Measurements from ENCODE around the gene CTNNBL1.

CTNNBL1 gene

GRCh38 chr20:37902504-37903313, 208.9 kb downstream of the CTNNBL1 start, which contains the start of gene VSTM2L:
Gene VSTM2L (plus strand): TSS chr20:37903127. CDS start chr20:37903351, 224 bp downstream.
- Histone ChIP-seq H2BK5ac (ENCODE audit: low read depth, low read length, poor library complexity) (no peak within 1 kb of the TSS), H2AK5ac (ENCODE audit: low read length) (no peak within 1 kb of the TSS), H3K79me2 (ENCODE audit: control insufficient read depth, insufficient read depth, low read length, poor library complexity) (no peaks in the 10 kb centered on the region), H3K23ac (ENCODE audit: low read length) (no peak within 1 kb of the TSS), H3K27me3 (ENCODE audit: insufficient read depth, low read length) (peaks cover 7% of the 10 kb centered on the region), H2BK12ac (ENCODE audit: low read length) (no peak within 1 kb of the TSS), H3K36me3 (ENCODE audit: control insufficient read depth in 1 of 2, insufficient read depth in 2 of 2, low read length in 2 of 2) (no peaks in the 10 kb centered on the region), H4K8ac (ENCODE audit: low read depth, low read length) (no peak within 1 kb of the TSS), H3K9ac (ENCODE audit: low read length) (no peak within 1 kb of the TSS), H3K27ac (ENCODE audit: low read depth, low read length) (no peak within 1 kb of the TSS), H3K18ac (ENCODE audit: low read length) (peak within 1 kb of the TSS; percentile 46), H3K4me1 (ENCODE audit: control insufficient read depth in 1 of 2, insufficient read depth in 2 of 2, low read length in 2 of 2) (peaks cover 2 to 4% of the 10 kb centered on the region in 2 experiments), H3K4me3 (ENCODE audit: low read depth, low read length) (peak within 1 kb of the TSS; percentile 61), H3K4ac (ENCODE audit: low read depth, low read length) (no peak within 1 kb of the TSS), H2AFZ (ENCODE audit: insufficient read depth, low read length, poor library complexity) (no peak within 1 kb of the TSS), H3K79me1 (ENCODE audit: low read length) (no peaks in the 10 kb centered on the region), H4K12ac (ENCODE audit: low read depth, low read length) (no peak within 1 kb of the TSS), H3K9me3 (ENCODE audit: insufficient read depth, low read depth, low read length) (no peaks in the 10 kb centered on the region), H2BK120ac (ENCODE audit: insufficient read depth, low read length, poor library complexity) (no peak within 1 kb of the TSS), H3K14ac (ENCODE audit: low read length) (no peak within 1 kb of the TSS), H4K91ac (ENCODE audit: low read depth, low read length) (no peak within 1 kb of the TSS), H3K4me2 (ENCODE audit: low read length) (peak within 1 kb of the TSS; percentile 71)
- WGBS (ENCODE audit: extremely low coverage, insufficient coverage, insufficient read length) = no CpG with 5 or more reads among the region's 71 CpGs
- peak in 1 of 2 donors; percentile 39 for DNase-seq

GRCh38 chr20:37903317-37904007, 209.6 kb downstream of the CTNNBL1 start:
- Histone ChIP-seq H4K12ac (ENCODE audit: low read depth, low read length) (no peak overlapping the region), H3K4me1 (ENCODE audit: control insufficient read depth in 1 of 2, insufficient read depth in 2 of 2, low read length in 2 of 2) (peaks cover 2 to 4% of the 10 kb centered on the region in 2 experiments), H3K9ac (ENCODE audit: low read length) (no peak overlapping the region), H2AFZ (ENCODE audit: insufficient read depth, low read length, poor library complexity) (no peak overlapping the region), H3K36me3 (ENCODE audit: control insufficient read depth in 1 of 2, insufficient read depth in 2 of 2, low read length in 2 of 2) (no peaks in the 10 kb centered on the region), H2AK5ac (ENCODE audit: low read length) (no peak overlapping the region), H3K4me2 (ENCODE audit: low read length) (peak overlapping the region; percentile 71), H4K91ac (ENCODE audit: low read depth, low read length) (no peak overlapping the region), H3K27me3 (ENCODE audit: insufficient read depth, low read length) (peaks cover 7% of the 10 kb centered on the region), H3K4ac (ENCODE audit: low read depth, low read length) (no peak overlapping the region), H3K79me1 (ENCODE audit: low read length) (no peaks in the 10 kb centered on the region), H3K14ac (ENCODE audit: low read length) (no peak overlapping the region), H3K9me3 (ENCODE audit: insufficient read depth, low read depth, low read length) (no peaks in the 10 kb centered on the region), H3K27ac (ENCODE audit: low read depth, low read length) (no peak overlapping the region), H2BK5ac (ENCODE audit: low read depth, low read length, poor library complexity) (no peak overlapping the region), H3K23ac (ENCODE audit: low read length) (no peak overlapping the region), H3K79me2 (ENCODE audit: control insufficient read depth, insufficient read depth, low read length, poor library complexity) (no peaks in the 10 kb centered on the region), H2BK12ac (ENCODE audit: low read length) (no peak overlapping the region), H3K4me3 (ENCODE audit: low read depth, low read length) (peak overlapping the region; percentile 61), H2BK120ac (ENCODE audit: insufficient read depth, low read length, poor library complexity) (no peak overlapping the region), H3K18ac (ENCODE audit: low read length) (peak overlapping the region; percentile 46), H4K8ac (ENCODE audit: low read depth, low read length) (no peak overlapping the region)
- no peak for DNase-seq
- no CpG with 5 or more reads among the region's 67 CpGs for WGBS (ENCODE audit: extremely low coverage, insufficient coverage, insufficient read length)

- H3K9me3 ChIP-seq (ENCODE audit: insufficient read depth, low read depth, low read length) = no peaks in the 10 kb centered on the region
- H2AK5ac ChIP-seq (ENCODE audit: low read length) = no peak overlapping the region
- H2BK120ac ChIP-seq (ENCODE audit: insufficient read depth, low read length, poor library complexity) = no peak overlapping the region
- no peak overlapping the region for H3K4me2 ChIP-seq (ENCODE audit: low read length)
- no peak overlapping the region for H2BK5ac ChIP-seq (ENCODE audit: low read depth, low read length, poor library complexity)
- DNase-seq = no peak
- H3K4me1 ChIP-seq (ENCODE audit: control insufficient read depth in 1 of 2, insufficient read depth in 2 of 2, low read length in 2 of 2) = peaks cover 2 to 4% of the 10 kb centered on the region in 2 experiments
- H3K79me1 ChIP-seq (ENCODE audit: low read length) = no peaks in the 10 kb centered on the region
- no peak overlapping the region for H2BK12ac ChIP-seq (ENCODE audit: low read length)
- H3K4ac ChIP-seq (ENCODE audit: low read depth, low read length) = no peak overlapping the region
- no peak overlapping the region for H4K12ac ChIP-seq (ENCODE audit: low read depth, low read length)
- no peak overlapping the region for H3K27ac ChIP-seq (ENCODE audit: low read depth, low read length)
- no CpG with 5 or more reads among the region's 12 CpGs for WGBS (ENCODE audit: extremely low coverage, insufficient coverage, insufficient read length)
- H3K36me3 ChIP-seq (ENCODE audit: control insufficient read depth in 1 of 2, insufficient read depth in 2 of 2, low read length in 2 of 2) = no peaks in the 10 kb centered on the region
- no peak overlapping the region for H3K23ac ChIP-seq (ENCODE audit: low read length)
- no peak overlapping the region for H4K8ac ChIP-seq (ENCODE audit: low read depth, low read length)
- H3K9ac ChIP-seq (ENCODE audit: low read length) = no peak overlapping the region
- H2AFZ ChIP-seq (ENCODE audit: insufficient read depth, low read length, poor library complexity) = no peak overlapping the region
- peak overlapping the region; percentile 6 for H3K4me3 ChIP-seq (ENCODE audit: low read depth, low read length)
- no peak overlapping the region for H4K91ac ChIP-seq (ENCODE audit: low read depth, low read length)
- no peaks in the 10 kb centered on the region for H3K79me2 ChIP-seq (ENCODE audit: control insufficient read depth, insufficient read depth, low read length, poor library complexity)
- H3K27me3 ChIP-seq (ENCODE audit: insufficient read depth, low read length) = peaks cover 7% of the 10 kb centered on the region
- H3K14ac ChIP-seq (ENCODE audit: low read length) = no peak overlapping the region
- H3K18ac ChIP-seq (ENCODE audit: low read length) = no peak overlapping the region
Measured at GRCh38 chr20:37904008-37904642, 210.3 kb downstream of the CTNNBL1 start.

- no peak overlapping the region for H2BK120ac ChIP-seq (ENCODE audit: insufficient read depth, low read length, poor library complexity)
- WGBS (ENCODE audit: extremely low coverage, insufficient coverage, insufficient read length) = no CpG with 5 or more reads among the region's 8 CpGs
- no peaks in the 10 kb centered on the region for H3K9me3 ChIP-seq (ENCODE audit: insufficient read depth, low read depth, low read length)
- no peaks in the 10 kb centered on the region for H3K79me2 ChIP-seq (ENCODE audit: control insufficient read depth, insufficient read depth, low read length, poor library complexity)
- H3K18ac ChIP-seq (ENCODE audit: low read length) = no peak overlapping the region
- H2BK12ac ChIP-seq (ENCODE audit: low read length) = no peak overlapping the region
- H2AFZ ChIP-seq (ENCODE audit: insufficient read depth, low read length, poor library complexity) = no peak overlapping the region
- H4K12ac ChIP-seq (ENCODE audit: low read depth, low read length) = no peak overlapping the region
- no peak overlapping the region for H4K91ac ChIP-seq (ENCODE audit: low read depth, low read length)
- no peak overlapping the region for H3K14ac ChIP-seq (ENCODE audit: low read length)
- H3K4me1 ChIP-seq (ENCODE audit: control insufficient read depth in 1 of 2, insufficient read depth in 2 of 2, low read length in 2 of 2) = peaks cover 2 to 4% of the 10 kb centered on the region in 2 experiments
- H4K8ac ChIP-seq (ENCODE audit: low read depth, low read length) = no peak overlapping the region
- no peak overlapping the region for H3K9ac ChIP-seq (ENCODE audit: low read length)
- H3K27ac ChIP-seq (ENCODE audit: low read depth, low read length) = no peak overlapping the region
- H3K4me2 ChIP-seq (ENCODE audit: low read length) = no peak overlapping the region
- DNase-seq = no peak
- H3K27me3 ChIP-seq (ENCODE audit: insufficient read depth, low read length) = peaks cover 7% of the 10 kb centered on the region
- no peak overlapping the region for H3K4ac ChIP-seq (ENCODE audit: low read depth, low read length)
- no peaks in the 10 kb centered on the region for H3K36me3 ChIP-seq (ENCODE audit: control insufficient read depth in 1 of 2, insufficient read depth in 2 of 2, low read length in 2 of 2)
- no peak overlapping the region for H2BK5ac ChIP-seq (ENCODE audit: low read depth, low read length, poor library complexity)
- no peak overlapping the region for H3K23ac ChIP-seq (ENCODE audit: low read length)
- H3K4me3 ChIP-seq (ENCODE audit: low read depth, low read length) = no peak overlapping the region
- H3K79me1 ChIP-seq (ENCODE audit: low read length) = no peaks in the 10 kb centered on the region
- no peak overlapping the region for H2AK5ac ChIP-seq (ENCODE audit: low read length)
Measured at GRCh38 chr20:37904845-37905373, 211.1 kb downstream of the CTNNBL1 start.
